Measurements from ENCODE around the gene C11orf87. TPM values are rescaled to one million over a fixed set of nuclear protein-coding genes. Genes with fewer than 3 reads are reported as not detected.

Gene C11orf87
- 0.07 TPM in 1 of 5 replicates, not detected in the others for total RNA-seq (2022; extraction: Qiagen RNA extraction; ENCODE audit: low read depth)

DNA sequence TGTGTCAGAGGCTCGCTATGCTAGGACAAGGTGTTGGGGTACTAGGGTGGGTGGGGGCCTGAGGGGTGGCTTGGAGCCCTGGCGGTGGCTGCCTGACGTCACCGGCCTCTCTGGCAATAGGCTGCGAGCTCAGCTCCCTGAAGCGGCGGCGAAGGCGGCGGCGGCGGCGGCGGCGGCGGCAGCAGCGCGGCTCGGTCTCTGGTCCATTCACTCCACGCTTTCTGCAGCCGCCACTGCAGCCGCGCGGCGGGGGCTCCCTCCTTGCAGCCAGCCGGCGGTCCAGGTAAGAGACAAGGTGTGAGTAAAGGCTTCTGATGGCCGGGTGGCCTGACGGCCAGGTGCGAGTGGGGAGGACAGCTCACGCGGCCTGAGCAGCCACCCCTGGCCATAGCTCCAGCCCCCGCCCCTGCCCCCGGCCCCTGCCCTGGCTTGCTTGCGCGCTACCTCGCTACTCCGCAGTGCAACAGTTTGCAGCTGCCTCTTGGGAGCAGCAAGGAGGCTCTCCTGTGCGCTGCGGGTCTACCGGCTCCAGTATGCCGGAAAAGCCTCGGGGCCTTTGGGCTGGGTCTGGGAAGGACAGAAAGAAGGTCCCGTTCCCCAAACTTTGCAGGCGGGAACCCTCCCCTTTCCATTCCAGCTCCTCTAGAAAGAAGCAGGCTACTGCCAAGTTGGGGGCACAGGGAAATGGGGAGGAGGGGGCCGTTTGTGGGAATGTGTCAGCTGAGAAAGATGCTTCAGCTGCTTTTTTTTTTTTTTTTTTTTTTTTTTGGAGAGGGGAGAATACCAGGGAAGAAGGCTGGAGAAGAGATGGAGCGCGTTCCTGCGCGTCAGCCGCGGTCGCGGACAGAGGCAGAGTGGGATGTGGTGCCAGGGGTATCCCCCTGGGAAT, at the start of gene C11orf87:
Gene C11orf87 (plus strand): TSS at position 210 of the 889 bp plus-strand sequence. CDS start 1,444 bp downstream, outside the sequence.

All from A549 treated with GW870086 at 1 μM for 4 hours (cell line).